Heart left ventricle (tissue), 16 donors: ENCODE results near the gene ECHDC3. TPM values are rescaled to one million over a fixed set of nuclear protein-coding genes. Genes with fewer than 3 reads are reported as not detected.

ENCODE experiments used
- ATAC-seq, 4 donors: fragments of 200-7000 bp; cut with Tn5 transposase; one replicate each; pipeline ENCODE4 v1.9.1; 2020 to 2022; ENCODE audit warnings: moderate library complexity in 4 of 4, mild to moderate bottlenecking in 3 of 4, moderate number of reproducible peaks in 1 of 4
- DNase-seq, 5 donors: peaks; one replicate each; pipeline ENCODE4 v3.0.0-alpha.2; 2020
- H3K27ac ChIP-seq, 12 donors: fragments of 200-600 bp; sonication (generic) in 4 of 12; one replicate each; pipeline versions ENCODE4 v1.5.0 to v1.8.0; 2016 to 2022; ENCODE audit warnings: mild to moderate bottlenecking in 2 of 12
- H3K27me3 ChIP-seq, 9 donors: fragments of 200-600 bp; sonication (generic) in 2 of 9; one replicate each; pipeline versions ENCODE4 v1.5.1 to v1.8.0; 2016 to 2022; ENCODE audit warnings: mild to moderate bottlenecking in 3 of 9
- H3K36me3 ChIP-seq, 9 donors: fragments of 200-600 bp; sonication (generic) in 2 of 9; one replicate each; pipeline versions ENCODE4 v1.5.0 to v1.8.0; 2018 to 2022; ENCODE audit warnings: mild to moderate bottlenecking in 2 of 9
- H3K4me1 ChIP-seq, 12 donors: fragments of 200-600 bp; sonication (generic) in 4 of 12; one replicate each; pipeline versions ENCODE4 v1.5.0 to v1.8.0; 2016 to 2022; ENCODE audit warnings: mild to moderate bottlenecking in 3 of 12
- H3K4me3 ChIP-seq, 12 donors: fragments of 200-600 bp; sonication (generic) in 4 of 12; one replicate each; pipeline versions ENCODE4 v1.5.0 to v1.8.0; 2017 to 2022; ENCODE audit warnings: mild to moderate bottlenecking in 9 of 12, moderate library complexity in 4 of 12
- H3K9me3 ChIP-seq, 12 donors: fragments of 200-600 bp; sonication (generic) in 4 of 12; one replicate each; pipeline versions ENCODE4 v1.5.0 to v1.8.0; 2016 to 2022; ENCODE audit warnings: mild to moderate bottlenecking in 1 of 12
- POLR2A ChIP-seq, 2 donors: fragments of 450-650 bp; IDR thresholded peaks; one replicate each; pipeline ENCODE4 v1.6.1; 2017; ENCODE audit warnings: antibody characterized with exemption in 2 of 2, mild to moderate bottlenecking in 2 of 2, moderate library complexity in 2 of 2
- WGBS, 4 donors: extraction: QIAGEN DNeasy Blood & Tissue Kit in 2 of 4; methylation state at CpG; one replicate each; pipeline versions ENCODE4 v1.1.5 to v1.1.7; 2013 to 2018; 5-methylcytosine and 5-hydroxymethylcytosine counted together
- intact Hi-C, 10 donors: fragments of 100-400 bp; cut with DNase I; formaldehyde crosslinking; loops; one replicate each; pipeline versions ENCODE4 v1.11.1 to v1.14.2; 2022
- polyA plus RNA-seq, 2 donors: library from polyadenylated mRNA; stranded (reverse); fragments of 200-250 nt; gene quantifications; one replicate each; pipeline ENCODE4 v1.2.3, GENCODE V29; 2013
- total RNA-seq, 9 donors: library from RNA; depleted of rRNA in 2 of 9; stranded (reverse); fragments of >200 nt in 2 of 9; fragmentation: NEBNext Ultra II Directional in 3 of 9; extraction: Animal tissue kit (Norgen Biotek cat#: 25700) in 3 of 9; gene quantifications; one replicate each; pipeline versions ENCODE4 v1.1.0 to v1.2.4, GENCODE V29; 2016 to 2023
- TF ChIP-seq, protein P1 (sequence below), 12 donors: fragments of 200-600 bp; sonication (generic) in 4 of 12; IDR thresholded peaks; one replicate each; pipeline versions ENCODE4 v1.5.0 to v1.8.0; 2018 to 2022; ENCODE audit warnings: antibody characterized with exemption in 12 of 12, mild to moderate bottlenecking in 5 of 12
- donor health status: ischemic (EF 13 %, LVEDD 7.1; RV severe dilation, severe dysfunction).
- donor health status: healthy with polysubstance abuse.
- donor health status: DM: no; HTN: yes; CAD: no.
- donor health status: DM: no; HTN: no; CAD: no.
- donor health status: ischemic (EF 25% LVEDD 6.9; RV normal size, moderate dysfunction).
- donor health status: ischemic (EF 25% LVEDD 5.7; RV mildly dilated, moderate dysfunction).
- donor health status: healthy.
- donor health status: DM: yes; HTN: yes; CAD: no.
- donor health status: ischemic (EF 35%, LVEDD 5.7; RV mildly dilated, moderate dysfunction).
- donor health status: nonischemic (EF 11% LVEDD 7.7; RV severe dilation, severe dysfunction).
- donor health status: DM: yes; HTN: yes; CAD: no.
- donor health status: PGD.
- donor health status: ischemic (EF 29% LVEDD 5.4; RV normal size, mild dysfunction).
- donor health status: nonischemic (EF 23%, LVEDD 6.1; RV moderate dilation, normal function).

The ECHDC3 gene
- total and polyA plus RNA-seq, 11 donors = 30.2 to 554 (median 66.1) TPM

GRCh38 chr10:11721806-11722205 is 20.4 kb upstream of the ECHDC3 start:
- intact Hi-C loops = loop anchor here in 2 of 10 donors (10.0 kb wide), 1 partner anchor 107 kb away; the partner anchor contains the start of gene USP6NL (in 2 of the 2)
- TF ChIP-seq, protein P1, sequence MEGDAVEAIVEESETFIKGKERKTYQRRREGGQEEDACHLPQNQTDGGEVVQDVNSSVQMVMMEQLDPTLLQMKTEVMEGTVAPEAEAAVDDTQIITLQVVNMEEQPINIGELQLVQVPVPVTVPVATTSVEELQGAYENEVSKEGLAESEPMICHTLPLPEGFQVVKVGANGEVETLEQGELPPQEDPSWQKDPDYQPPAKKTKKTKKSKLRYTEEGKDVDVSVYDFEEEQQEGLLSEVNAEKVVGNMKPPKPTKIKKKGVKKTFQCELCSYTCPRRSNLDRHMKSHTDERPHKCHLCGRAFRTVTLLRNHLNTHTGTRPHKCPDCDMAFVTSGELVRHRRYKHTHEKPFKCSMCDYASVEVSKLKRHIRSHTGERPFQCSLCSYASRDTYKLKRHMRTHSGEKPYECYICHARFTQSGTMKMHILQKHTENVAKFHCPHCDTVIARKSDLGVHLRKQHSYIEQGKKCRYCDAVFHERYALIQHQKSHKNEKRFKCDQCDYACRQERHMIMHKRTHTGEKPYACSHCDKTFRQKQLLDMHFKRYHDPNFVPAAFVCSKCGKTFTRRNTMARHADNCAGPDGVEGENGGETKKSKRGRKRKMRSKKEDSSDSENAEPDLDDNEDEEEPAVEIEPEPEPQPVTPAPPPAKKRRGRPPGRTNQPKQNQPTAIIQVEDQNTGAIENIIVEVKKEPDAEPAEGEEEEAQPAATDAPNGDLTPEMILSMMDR (IDR thresholded peaks at IDR 0.05) = no peak
- no peak for TF ChIP-seq POLR2A (IDR thresholded peaks at IDR 0.05)
- ATAC-seq = no peak
- Histone ChIP-seq H3K27ac (no peak overlapping the region), H3K36me3 (no peaks in the 10 kb centered on the region), H3K4me1 (peaks cover 0 to 9% (median 0%) of the 10 kb centered on the region in 12 donors), H3K4me3 (no peak overlapping the region), H3K9me3 (peaks cover 0 to 6% (median under 1%) of the 10 kb centered on the region in 12 donors), H3K27me3 (no peaks in the 10 kb centered on the region)
- no peak for DNase-seq
- 79 to 93% (median 84%) methylated on average over 3 of the region's 3 CpGs for WGBS, 4 donors

DNA sequence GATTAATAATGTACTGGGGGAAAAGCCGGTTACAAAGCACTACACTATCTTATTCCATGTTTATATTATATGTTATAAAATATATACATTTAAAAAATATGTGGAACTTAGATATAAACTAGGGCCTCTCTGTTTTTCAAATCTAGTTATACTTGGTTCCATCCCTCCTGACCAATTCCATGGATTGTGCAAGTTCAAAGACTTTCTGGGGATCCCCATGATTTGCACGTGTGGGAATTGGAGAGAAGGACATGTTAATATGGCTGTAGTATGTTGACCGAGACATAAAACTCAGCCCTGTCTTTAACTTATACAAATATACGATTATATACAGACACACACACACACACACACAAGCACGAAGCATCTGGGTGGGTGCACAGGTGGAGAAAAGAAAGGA is 18.8 kb upstream of the ECHDC3 start:
- H3K4me1 ChIP-seq = peaks cover 0 to 9% (median 0%) of the 10 kb centered on the region in 12 donors
- ATAC-seq (no peak), DNase-seq (no peak)
- TF ChIP-seq, protein P1 (IDR thresholded peaks at IDR 0.05) = no peak
- no peak for TF ChIP-seq POLR2A (IDR thresholded peaks at IDR 0.05)
- no peak overlapping the region for H3K27ac ChIP-seq
- peaks cover 0 to 3% (median 0%) of the 10 kb centered on the region in 12 donors for H3K9me3 ChIP-seq
- H3K4me3 ChIP-seq = no peak overlapping the region
- H3K27me3 ChIP-seq = no peaks in the 10 kb centered on the region
- no peaks in the 10 kb centered on the region for H3K36me3 ChIP-seq
- 79 to 94% (median 90%) methylated on average over 5 of the region's 5 CpGs for WGBS, 4 donors
- intact Hi-C loops = loop anchor here in 2 of 10 donors (10.0 kb wide), 1 partner anchor 109 kb away; the partner anchor contains the start of gene USP6NL (in 2 of the 2)

DNA sequence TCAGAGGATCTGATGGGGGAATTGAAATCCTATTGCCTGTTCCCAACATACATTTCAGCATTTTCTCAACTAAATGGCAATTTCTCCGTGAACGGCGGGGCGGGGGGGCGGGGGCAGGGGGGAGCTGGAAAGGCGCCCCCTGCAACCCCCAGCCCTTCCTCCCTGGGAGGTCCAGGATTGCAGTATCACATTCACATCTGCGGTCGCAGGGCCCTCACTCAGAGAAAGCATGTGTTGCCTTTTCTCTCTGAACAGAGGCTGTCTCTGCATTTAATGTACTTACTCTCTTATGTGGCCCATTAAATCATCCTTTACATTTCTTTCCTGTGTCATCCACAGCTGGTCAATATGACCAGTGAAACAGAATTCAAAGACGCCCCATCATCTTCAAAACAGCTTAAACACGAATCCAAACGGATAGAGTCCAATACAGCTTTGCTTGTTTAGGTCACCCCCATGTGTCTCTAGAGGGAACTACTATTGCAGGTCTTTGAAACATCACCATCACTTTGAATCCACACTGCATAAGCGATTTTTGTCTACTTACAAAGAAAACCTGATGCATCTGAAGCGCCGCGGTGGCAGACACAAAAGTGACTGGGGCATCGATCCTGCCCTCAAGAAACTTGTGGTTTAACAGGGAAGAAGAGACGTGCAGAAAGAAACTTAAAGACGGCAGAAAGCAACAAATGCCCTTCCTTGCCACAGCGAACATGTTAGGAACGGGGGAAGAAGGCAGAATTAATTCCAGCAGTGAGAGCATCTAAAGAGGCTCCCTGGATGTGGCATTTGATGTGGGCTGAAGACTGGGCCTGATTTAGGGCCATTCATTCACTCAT is 17.0 kb upstream of the ECHDC3 start:
- H3K4me1 ChIP-seq = peaks cover 0 to 5% (median 0%) of the 10 kb centered on the region in 12 donors
- 57 to 69% (median 64%) methylated on average over 19 to 20 of the region's 20 CpGs for WGBS, 4 donors
- ATAC-seq (peak in 3 of 4 donors; percentile 72 to 86 (median 85)), DNase-seq (no peak)
- H3K27ac ChIP-seq = no peak overlapping the region
- no peaks in the 10 kb centered on the region for H3K27me3 ChIP-seq
- H3K36me3 ChIP-seq = no peaks in the 10 kb centered on the region
- peaks cover 0 to 7% (median 0%) of the 10 kb centered on the region in 12 donors for H3K9me3 ChIP-seq
- no peak overlapping the region for H3K4me3 ChIP-seq
- TF ChIP-seq POLR2A (IDR thresholded peaks at IDR 0.05) = no peak
- TF ChIP-seq, protein P1 (IDR thresholded peaks at IDR 0.05) = peak; percentile 59 to 79 (median 72)
- intact Hi-C loops = loop anchor here (1.0 to 10.0 kb wide), 6 partner anchors 33 to 211 kb away; partner anchors contain the start of gene USP6NL (in 2 of the 10)

- Histone ChIP-seq H3K27me3 (no peaks in the 10 kb centered on the region), H3K9me3 (peaks cover 0 to 7% (median 0%) of the 10 kb centered on the region in 12 donors), H3K4me1 (no peaks in the 10 kb centered on the region), H3K4me3 (no peak overlapping the region), H3K27ac (no peak overlapping the region), H3K36me3 (no peaks in the 10 kb centered on the region)
- WGBS, 4 donors = 81 to 88% (median 84%) methylated on average over 10 of the region's 10 CpGs
- intact Hi-C loops = loop anchor here (1.0 to 10.0 kb wide), 6 partner anchors 32 to 212 kb away; partner anchors contain the start of gene USP6NL (in 2 of the 10)
- TF ChIP-seq, protein P1 (IDR thresholded peaks at IDR 0.05) = no peak
- TF ChIP-seq POLR2A (IDR thresholded peaks at IDR 0.05) = no peak
- ATAC-seq (no peak), DNase-seq (no peak)
These were observed 16.3 kb upstream of the ECHDC3 start for GRCh38 chr10:11725912-11726311.
